Esophagus muscularis mucosa (tissue), 3 donors: ENCODE data around the gene KLRB1.
"Not testable (repeated sequence)": the region's sequence is repeated elsewhere in the genome, so short reads cannot be mapped to it uniquely, and the experiment has no call there.

Experiments used
- POLR2AphosphoS5 ChIP-seq, 2 donors: sonication (generic); formaldehyde crosslinking; IDR thresholded peaks; one replicate each; pipeline ENCODE4 v1.6.1; 2017; ENCODE audit warnings: antibody characterized with exemption in 2 of 2
- TF ChIP-seq, protein P1 (sequence below), 3 experiments: fragments of 200-600 bp in 2 of 3; fragments of 450-650 bp in 1 of 3; sonication (generic) in 2 of 3; IDR thresholded peaks; one replicate each; pipeline ENCODE4 v1.5.1; 2017 to 2019; ENCODE audit warnings: antibody characterized with exemption in 3 of 3, mild to moderate bottlenecking in 2 of 3, moderate library complexity in 1 of 3

DNA sequence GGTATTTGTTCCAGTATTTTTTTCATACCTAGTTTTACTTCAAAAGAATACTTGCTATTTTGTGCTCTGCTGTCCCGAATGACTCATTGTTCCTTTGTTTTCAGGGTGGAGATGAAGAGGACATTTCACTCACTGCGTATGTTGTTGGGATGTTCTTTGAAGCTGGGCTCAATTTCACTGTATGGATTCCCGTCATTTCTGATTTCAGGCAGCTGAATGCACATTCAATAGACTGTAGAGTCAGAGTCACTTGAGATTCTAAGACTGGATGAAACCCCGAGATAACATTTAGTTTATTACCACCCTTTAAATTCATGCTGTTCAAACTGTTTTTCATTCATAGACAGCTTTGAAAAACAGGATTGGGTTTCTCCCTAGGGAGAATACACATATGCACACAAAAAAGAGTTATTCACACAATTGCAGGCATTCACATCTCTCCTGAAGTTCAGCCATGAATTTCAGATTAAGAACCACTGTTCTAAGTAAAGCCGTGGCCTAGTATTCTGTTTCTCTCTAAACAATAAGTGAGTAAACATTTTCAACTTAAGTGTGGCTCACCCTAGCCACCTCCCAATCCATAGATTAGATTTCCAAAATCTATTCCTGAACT, 44.8 kb downstream of the KLRB1 start:
- TF ChIP-seq, protein P1, sequence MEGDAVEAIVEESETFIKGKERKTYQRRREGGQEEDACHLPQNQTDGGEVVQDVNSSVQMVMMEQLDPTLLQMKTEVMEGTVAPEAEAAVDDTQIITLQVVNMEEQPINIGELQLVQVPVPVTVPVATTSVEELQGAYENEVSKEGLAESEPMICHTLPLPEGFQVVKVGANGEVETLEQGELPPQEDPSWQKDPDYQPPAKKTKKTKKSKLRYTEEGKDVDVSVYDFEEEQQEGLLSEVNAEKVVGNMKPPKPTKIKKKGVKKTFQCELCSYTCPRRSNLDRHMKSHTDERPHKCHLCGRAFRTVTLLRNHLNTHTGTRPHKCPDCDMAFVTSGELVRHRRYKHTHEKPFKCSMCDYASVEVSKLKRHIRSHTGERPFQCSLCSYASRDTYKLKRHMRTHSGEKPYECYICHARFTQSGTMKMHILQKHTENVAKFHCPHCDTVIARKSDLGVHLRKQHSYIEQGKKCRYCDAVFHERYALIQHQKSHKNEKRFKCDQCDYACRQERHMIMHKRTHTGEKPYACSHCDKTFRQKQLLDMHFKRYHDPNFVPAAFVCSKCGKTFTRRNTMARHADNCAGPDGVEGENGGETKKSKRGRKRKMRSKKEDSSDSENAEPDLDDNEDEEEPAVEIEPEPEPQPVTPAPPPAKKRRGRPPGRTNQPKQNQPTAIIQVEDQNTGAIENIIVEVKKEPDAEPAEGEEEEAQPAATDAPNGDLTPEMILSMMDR (IDR thresholded peaks at IDR 0.05) = not testable (repeated sequence)
- TF ChIP-seq POLR2AphosphoS5 (IDR thresholded peaks at IDR 0.05) = not testable (repeated sequence)
